Activated T-cell treated with anti-CD3 and anti-CD28 coated beads, Interleukin-2, amount 50 U/mL, for 48 hours (primary cell): ENCODE measurements around the gene PYCR2.
A peak's percentile ranks its signal among the peaks of the same experiment; 100 is the strongest.
"Not testable (repeated sequence)": the region's sequence is repeated elsewhere in the genome, so short reads cannot be mapped to it uniquely, and the experiment has no call there.

ENCODE experiments used
- DNase-seq, 2 experiments: peaks; one replicate each; pipeline ENCODE4 v3.0.0-alpha.2; 2020

The PYCR2 gene

GRCh38 chr1:225923692-225924555 lies at the start of gene PYCR2:
Gene PYCR2, minus strand, starts transcription at chr1:225924250. Its CDS starts 140 bp downstream, at chr1:225924110.
- peak; percentile 94 to 97 for DNase-seq

- no peak for DNase-seq
Measured at GRCh38 chr1:225973158-225973557, 49.1 kb upstream of the PYCR2 start.

DNA sequence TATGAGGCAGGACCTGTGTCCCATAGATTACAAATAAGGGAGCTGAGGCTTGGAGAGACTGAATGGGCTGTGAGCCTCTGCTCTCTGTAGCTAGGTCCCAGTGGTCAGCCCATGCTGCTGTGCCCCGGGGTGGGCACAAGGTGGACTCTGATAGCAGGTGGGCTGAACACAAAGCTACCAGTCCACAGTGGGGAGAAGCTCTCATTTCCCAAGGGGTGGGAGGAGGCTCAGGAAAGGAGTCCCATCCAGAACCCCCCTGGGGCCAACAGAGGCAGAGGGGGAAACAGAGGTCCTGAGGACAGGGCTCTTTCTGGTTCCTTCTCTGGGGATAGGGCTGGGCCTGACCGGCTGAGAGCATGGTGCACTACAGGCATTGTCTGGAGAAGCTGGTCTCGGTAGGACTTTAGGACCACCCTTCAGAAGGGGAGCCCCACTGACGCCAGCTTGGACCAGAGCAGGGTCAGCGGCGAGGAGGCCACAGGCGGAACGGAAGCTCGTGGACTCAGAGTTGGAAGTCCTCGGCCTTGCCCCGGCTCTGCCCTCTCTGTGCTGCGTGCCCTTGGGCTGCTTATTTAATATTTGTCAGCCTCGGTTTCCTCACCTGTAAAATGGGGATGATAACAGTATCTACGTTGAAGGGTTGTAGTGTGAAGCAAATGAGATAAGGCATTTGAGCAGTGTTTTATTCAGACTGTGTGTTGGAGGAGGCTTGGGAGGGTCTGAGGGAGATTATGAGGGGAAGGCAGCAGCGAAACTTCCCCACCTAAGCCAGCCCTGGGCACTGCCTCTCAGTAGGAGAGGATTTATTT lies 48.5 kb upstream of the PYCR2 start:
- no peak for DNase-seq

DNA sequence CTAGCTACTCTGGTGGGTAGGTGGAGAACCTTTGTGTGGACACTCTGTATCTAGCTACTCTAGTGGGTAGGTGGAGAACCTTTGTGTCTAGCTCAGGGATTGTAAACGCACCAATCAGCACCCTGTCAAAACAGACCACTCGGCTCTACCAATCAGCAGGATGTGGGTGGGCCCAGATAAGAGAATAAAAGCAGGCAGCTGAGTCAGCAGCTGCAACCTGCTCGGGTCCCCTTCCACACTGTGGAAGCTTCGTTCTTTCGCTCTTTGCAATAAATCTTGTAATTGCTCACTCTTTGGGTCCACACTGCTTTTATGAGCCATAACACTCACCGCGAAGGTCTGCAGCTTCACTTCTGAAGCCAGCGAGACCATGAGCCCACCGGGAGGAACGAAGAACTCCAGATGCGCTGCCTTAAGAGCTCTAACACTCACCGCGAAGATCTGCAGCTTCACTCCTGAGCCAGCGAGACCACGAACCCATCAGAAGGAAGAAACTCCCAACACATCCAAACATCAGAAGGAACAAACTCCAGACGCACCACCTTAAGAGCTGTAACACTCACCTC lies 46.6 kb upstream of the PYCR2 start:
- DNase-seq, result not testable (repeated sequence)

DNA sequence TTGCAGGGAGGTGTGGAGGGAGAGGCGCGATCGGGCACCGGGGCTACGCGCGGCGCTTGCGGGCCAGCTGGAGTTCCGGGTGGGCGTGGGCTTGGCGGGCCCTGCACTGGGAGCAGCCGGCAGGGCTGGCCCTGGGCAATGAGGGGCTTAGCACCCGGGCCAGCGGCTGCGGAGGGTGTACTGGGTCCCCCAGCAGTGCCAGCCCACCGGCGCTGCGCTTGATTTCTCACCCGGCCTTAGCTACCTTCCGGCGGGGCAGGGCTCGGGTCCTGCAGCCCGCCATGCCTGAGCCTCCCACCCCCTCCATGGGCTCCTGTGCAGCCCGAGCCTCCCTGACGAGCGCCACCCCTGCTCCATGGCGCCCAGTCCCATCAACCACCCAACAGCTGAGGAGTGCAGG lies 45.7 kb upstream of the PYCR2 start:
- DNase-seq, result not testable (repeated sequence)

GRCh38 chr1:225965231-225965630 lies 41.2 kb upstream of the PYCR2 start:
- peak in 1 of 2 experiments; percentile 8 for DNase-seq

DNA sequence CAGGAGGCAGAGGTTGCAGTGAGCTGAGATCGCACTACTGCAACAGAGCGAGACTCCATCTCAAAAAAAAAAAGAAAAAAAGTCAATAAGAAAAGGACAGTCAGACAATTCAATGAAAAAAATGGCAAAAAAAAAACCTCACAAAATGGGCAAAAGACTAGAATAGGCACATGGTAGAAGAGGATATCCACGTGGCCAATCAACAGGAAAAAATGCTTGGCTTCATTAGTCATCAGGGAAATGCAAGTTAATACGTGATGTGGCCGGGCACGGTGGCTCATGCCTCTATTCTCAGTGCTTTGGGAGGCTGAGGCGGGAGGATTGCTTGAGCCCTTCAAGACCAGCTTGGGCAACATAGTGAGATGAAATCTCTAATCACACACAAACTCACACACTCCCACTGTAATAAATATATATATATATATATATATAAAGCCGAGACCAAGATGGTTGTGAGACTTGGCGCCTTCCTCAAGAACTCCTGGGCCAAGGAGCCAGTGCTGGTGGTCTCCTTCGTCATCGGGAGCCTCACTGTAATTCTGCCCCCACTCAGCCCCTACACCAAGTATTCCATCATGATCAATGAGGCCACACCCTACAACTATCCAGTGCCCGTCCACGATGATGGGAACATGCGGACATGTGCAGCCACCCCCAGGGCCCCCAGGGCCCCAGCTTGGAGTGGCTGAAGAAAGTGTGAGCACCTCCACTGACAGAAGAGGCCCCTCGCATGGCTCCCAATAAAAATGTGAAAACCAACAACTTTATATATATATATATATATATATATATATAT lies 39.9 kb upstream of the PYCR2 start:
- peak in 1 of 2 experiments; percentile 9 for DNase-seq

- DNase-seq, result peak; percentile 81 to 86
Measured at GRCh38 chr1:225962440-225962975, 38.5 kb upstream of the PYCR2 start.

DNA sequence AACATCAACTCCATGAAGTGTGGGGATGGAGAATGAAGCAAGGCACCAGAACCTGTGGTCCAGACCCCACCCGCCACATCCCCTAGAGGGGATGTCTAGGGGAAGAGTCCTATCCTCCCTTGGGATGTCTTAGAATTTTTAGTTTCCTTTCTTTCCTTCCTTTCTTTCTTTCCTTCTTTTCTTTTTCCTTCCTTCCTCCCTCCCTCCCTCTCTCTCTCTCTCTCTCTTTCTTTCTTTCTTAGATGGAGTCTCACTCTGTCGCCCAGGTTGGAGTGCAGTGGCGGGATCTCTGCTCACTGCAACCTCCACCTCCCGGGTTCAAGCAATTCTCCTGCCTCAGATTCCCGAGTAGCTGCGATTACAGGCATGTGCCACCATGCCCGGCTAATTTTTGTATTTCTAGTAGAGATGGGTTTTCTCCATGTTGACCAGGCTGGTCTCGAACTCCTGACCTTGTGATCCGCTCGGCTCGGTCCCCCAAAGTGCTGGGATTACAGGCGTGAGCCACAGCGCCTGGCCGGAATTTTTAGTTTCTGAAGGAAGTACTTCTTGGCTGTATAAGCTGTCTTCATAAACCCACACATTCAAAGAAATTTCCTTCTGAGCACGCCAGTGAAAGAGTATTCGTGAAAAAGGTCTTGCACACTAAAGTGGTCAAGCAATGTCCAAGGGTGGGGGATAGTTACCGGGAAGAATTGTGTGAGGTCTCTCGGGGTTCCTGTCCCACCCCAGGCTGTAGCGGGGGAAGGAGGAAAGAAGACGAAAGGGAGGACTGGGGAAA lies 37.8 kb upstream of the PYCR2 start:
- peak in 1 of 2 experiments; percentile 4 for DNase-seq

DNA sequence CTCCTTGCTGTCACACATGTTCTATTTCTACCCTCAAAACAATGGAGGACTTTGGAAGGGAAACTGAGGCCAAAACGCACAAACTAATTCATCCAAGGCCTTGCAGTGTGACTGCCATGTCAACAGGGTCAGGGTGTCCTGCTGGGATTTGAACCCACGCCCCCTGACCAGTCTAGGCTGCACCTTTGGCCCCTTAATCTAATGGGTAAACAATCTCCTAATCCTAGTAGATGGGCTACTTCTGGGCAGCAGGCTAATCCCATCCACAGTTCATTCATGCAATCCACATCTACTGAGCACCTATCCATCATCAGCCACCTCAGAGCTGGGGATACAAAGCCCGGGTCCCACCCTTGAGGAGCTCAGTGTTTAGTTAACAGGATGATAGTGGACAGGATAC lies 34.0 kb upstream of the PYCR2 start:
- DNase-seq, result no peak

DNA sequence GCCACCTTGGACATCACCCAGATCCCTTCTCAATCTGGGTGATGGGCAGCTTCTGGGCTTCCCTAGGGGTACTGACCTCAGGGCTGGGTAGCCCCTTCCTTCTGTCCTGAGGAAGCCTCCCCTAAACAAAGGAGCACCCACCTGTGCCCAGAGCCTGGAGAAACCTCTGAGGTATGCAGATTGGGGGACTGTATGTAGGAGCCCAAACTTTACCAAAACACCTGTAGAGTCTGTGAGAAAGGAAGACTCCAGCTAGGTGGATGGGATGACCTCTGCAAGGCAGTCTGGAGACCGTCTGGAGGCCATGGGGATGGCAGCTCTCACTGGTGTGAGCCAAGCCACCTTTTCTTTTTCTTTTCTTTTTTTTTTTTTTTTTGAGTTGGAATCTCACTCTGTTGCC lies 30.7 kb upstream of the PYCR2 start:
- no peak for DNase-seq

GRCh38 chr1:225953315-225953714 lies 29.3 kb upstream of the PYCR2 start:
- DNase-seq, result no peak

- DNase-seq, result no peak
Measured at GRCh38 chr1:225950905-225951497, 27.0 kb upstream of the PYCR2 start.

DNA sequence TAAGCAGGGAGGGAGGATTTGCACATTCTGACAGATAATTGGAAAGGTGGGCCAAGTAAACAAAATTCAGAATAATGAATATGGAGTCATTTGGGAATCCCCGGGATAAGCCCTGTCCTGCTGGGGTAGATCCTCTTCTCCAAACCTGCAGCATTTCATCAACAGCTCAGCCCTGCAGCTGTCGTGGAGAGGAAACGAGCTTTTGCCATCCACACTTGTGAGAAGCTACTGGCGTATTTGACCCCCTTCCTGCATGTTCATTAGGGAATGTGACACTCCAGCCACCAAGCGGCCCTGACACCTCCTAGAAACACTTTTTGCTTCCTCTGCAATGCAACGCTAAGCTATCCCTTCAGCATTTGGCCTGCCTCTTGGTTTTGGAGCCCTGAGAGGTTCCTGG lies 25.0 kb upstream of the PYCR2 start:
- no peak for DNase-seq

DNA sequence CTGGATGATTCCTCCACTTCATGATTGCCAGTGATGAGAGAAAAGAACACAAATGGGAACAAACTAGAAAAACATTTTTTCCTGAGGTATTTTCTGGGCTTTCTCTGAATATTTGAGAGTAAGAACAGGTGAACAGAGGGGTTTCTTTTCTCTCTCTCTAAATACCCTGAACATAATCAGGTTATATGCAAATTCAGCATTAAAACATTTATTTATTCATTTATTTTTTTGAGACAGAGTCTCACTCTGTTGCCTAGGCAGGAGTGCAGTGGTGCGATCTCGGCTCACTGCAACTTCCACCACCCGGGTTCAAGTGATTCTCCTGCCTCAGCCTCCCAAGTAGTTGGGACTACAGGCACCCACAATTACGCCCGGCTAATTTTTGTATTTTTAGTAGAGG lies 22.8 kb upstream of the PYCR2 start:
- no peak for DNase-seq

DNA sequence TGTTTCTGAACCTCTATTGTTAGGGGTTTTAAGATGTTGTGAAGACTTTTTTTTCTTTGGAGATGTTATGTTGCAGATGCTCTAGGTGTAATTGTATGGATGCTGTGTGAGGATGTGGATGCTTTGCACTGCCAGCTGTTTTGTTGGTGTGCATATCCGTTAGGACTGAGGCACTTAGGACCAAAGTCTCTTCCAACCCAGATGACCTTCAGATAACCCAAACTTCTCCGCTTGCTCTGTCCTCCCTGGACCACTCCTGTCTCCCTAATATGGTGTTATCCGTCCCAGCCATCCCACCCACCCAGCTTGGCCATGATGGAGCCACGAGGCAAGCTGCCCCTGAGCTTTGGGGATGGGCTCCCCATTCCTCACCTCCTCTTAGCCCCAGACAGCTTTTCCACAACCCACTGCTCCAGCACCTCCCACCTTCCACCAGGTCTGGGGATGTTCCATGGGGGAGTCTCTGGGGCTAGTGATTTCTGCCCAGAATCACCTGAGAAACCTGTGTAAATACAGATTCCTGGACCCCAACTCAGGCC lies 22.1 kb upstream of the PYCR2 start:
- DNase-seq, result no peak

DNA sequence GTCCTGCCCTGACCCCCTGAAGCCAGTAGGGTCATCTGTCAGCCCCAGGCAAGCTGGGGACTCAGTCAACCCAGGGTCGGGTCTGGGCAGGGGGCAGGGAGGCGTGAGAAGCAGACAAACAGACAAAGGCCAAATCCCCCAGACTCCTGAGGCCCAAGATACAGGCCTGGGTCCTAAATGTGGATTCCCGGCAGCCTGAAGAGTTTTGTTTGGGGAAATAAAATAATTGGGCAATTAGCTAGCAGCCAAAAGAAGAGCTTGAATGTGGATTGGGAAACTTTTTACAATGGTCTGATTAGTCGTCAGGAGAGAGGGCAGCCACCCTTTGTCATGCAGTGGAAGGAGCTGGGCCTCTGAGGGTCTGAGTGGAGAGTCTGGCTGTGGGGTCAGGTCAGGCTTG lies 21.5 kb upstream of the PYCR2 start:
- DNase-seq, result no peak

GRCh38 chr1:225944951-225945350 lies 20.9 kb upstream of the PYCR2 start:
- no peak for DNase-seq

GRCh38 chr1:225944387-225944786 lies 20.3 kb upstream of the PYCR2 start:
- no peak for DNase-seq

GRCh38 chr1:225943582-225943981 lies 19.5 kb upstream of the PYCR2 start:
- DNase-seq, result no peak

GRCh38 chr1:225942574-225942973 lies 18.5 kb upstream of the PYCR2 start:
- no peak for DNase-seq
